HepG2 (cell line): ENCODE results near the gene SEPTIN12. TPM values are rescaled to one million over a fixed set of nuclear protein-coding genes. Genes with fewer than 3 reads are reported as not detected.

Experiments used
- ATAC-seq: fragments of 200-7000 bp; cut with Tn5 transposase; 3 replicates; pipeline ENCODE4 v1.9.1; 2020; ENCODE audit warnings: mild to moderate bottlenecking, moderate library complexity
- BruUV-seq: library from RNA; stranded (reverse); fragments of 400-500 nt; replicated peaks from 2 replicates; lab custom pipeline; 2021; lab: Mats Ljungman, UMichigan
- CTCF ChIA-PET: fragments of 300-600 bp; formaldehyde crosslinking; extraction: SDS; loops from one replicate; lab custom pipeline; 2021; ENCODE audit warnings: low total read pairs, inconsistent platforms, low intra/inter-chr PET ratio; lab: Yijun Ruan, JAX
- POLR2A ChIA-PET: fragments of 350-600 bp; sonication (Branson Sonifier 250); formaldehyde crosslinking; loops from one replicate; lab custom pipeline; 2020; ENCODE audit warnings: antibody characterized with exemption, inconsistent platforms; lab: Yijun Ruan, JAX
- DNase-seq: peaks from one replicate; pipeline ENCODE4 v3.0.0-alpha.2; 2015; ENCODE audit warnings: low spot score
- FAIRE-seq: peaks from 3 replicates; lab custom pipeline; 2011; peaks lifted over from hg19 to GRCh38; lab: Jason Lieb, UNC
- H2AFZ ChIP-seq: one replicate; pipeline ENCODE4 v1.6.1; 2011; ENCODE audit warnings: low read length, inconsistent platforms
- H3K27ac ChIP-seq: fragments of 300-600 bp; 3 replicates; pipeline ENCODE4 v1.8.0; 2011; ENCODE audit warnings: mixed run types, mild to moderate bottlenecking, mixed read lengths, low read length, inconsistent platforms; ENCODE audit not compliant: insufficient read depth; ENCODE audit errors: extremely low read length
- H3K27me3 ChIP-seq, 2 experiments: fragments of 200-600 bp in 1 of 2; 2 replicates in 1 of 2; 3 replicates in 1 of 2; pipeline versions ENCODE4 v1.6.0 to v1.8.0; 2011; ENCODE audit warnings: low read length in 2 of 2, mild to moderate bottlenecking in 2 of 2, moderate library complexity in 2 of 2, inconsistent platforms in 1 of 2; ENCODE audit not compliant: insufficient read depth in 2 of 2, control insufficient read depth in 1 of 2
- H3K36me3 ChIP-seq, 2 experiments: fragments of 200-600 bp in 1 of 2; replicated peaks in 1 of 2; 2 replicates in 1 of 2; 3 replicates in 1 of 2; pipeline versions ENCODE4 v1.5.1 to v1.8.0; 2011; ENCODE audit warnings: low read length in 2 of 2, inconsistent platforms in 1 of 2; ENCODE audit not compliant: insufficient read depth in 2 of 2, control insufficient read depth in 1 of 2
- H3K4me1 ChIP-seq: 2 replicates; pipeline ENCODE4 v1.5.1; 2012; ENCODE audit warnings: low read length, inconsistent platforms; ENCODE audit not compliant: insufficient read depth
- H3K4me2 ChIP-seq: 2 replicates; pipeline ENCODE4 v1.6.0; 2011; ENCODE audit warnings: low read depth, low read length, inconsistent platforms
- H3K4me3 ChIP-seq, 3 experiments: fragments of 200-600 bp in 1 of 3; sonication (generic), shearing (Covaris generic) in 1 of 3; replicated peaks in 1 of 3; 2 replicates each; pipeline ENCODE4 v1.5.1; 2011 to 2016; ENCODE audit warnings: low read length in 3 of 3, inconsistent platforms in 2 of 3, low read depth in 2 of 3, mild to moderate bottlenecking in 2 of 3, control low read depth in 1 of 3, mixed read lengths in 1 of 3; ENCODE audit not compliant: insufficient read depth in 1 of 3
- H3K79me2 ChIP-seq: one replicate; pipeline ENCODE4 v1.6.1; 2011; ENCODE audit warnings: low read length, inconsistent platforms; ENCODE audit not compliant: insufficient read depth
- H3K9ac ChIP-seq: 2 replicates; pipeline ENCODE4 v1.6.0; 2011; ENCODE audit warnings: mild to moderate bottlenecking, low read depth, low read length, inconsistent platforms; ENCODE audit not compliant: insufficient read depth
- H3K9me3 ChIP-seq: 2 replicates; pipeline ENCODE4 v1.5.1; 2012; ENCODE audit warnings: mild to moderate bottlenecking, low read length
- H4K20me1 ChIP-seq: 2 replicates; pipeline ENCODE4 v1.6.0; 2011; ENCODE audit warnings: inconsistent platforms, mild to moderate bottlenecking, low read length, moderate library complexity; ENCODE audit not compliant: insufficient read depth
- ATRX ChIP-seq: sonication (generic); formaldehyde crosslinking; IDR thresholded peaks from 2 replicates; pipeline ENCODE4 v1.4.0; 2020; ENCODE audit warnings: missing genetic modification reagents, borderline replicate concordance
- CENPT ChIP-seq: sonication (generic); formaldehyde crosslinking; IDR thresholded peaks from 2 replicates; pipeline ENCODE4 v1.8.0; 2022; ENCODE audit warnings: low read depth, mild to moderate bottlenecking, moderate library complexity, missing genetic modification reagents
- HDAC6 ChIP-seq: fragments of 200-600 bp; sonication (generic); IDR thresholded peaks from 2 replicates; pipeline ENCODE4 v1.7.0; 2017; ENCODE audit warnings: mild to moderate bottlenecking, antibody characterized with exemption, low read length, low read depth
- LCORL ChIP-seq, 2 experiments: fragments of 450-650 bp in 1 of 2; sonication (generic) in 1 of 2; formaldehyde crosslinking in 1 of 2; IDR thresholded peaks; 2 replicates each; pipeline versions ENCODE4 v1.5.0 to v1.6.1; 2017 to 2020; ENCODE audit warnings: antibody characterized with exemption in 1 of 2, missing genetic modification reagents in 1 of 2
- MED8 ChIP-seq: sonication (generic); formaldehyde crosslinking; IDR thresholded peaks from 2 replicates; pipeline ENCODE4 v1.8.1; 2023; ENCODE audit warnings: mild to moderate bottlenecking, missing genetic modification reagents; ENCODE audit not compliant: insufficient replicate concordance
- MTA1 ChIP-seq: sonication (generic); formaldehyde crosslinking; IDR thresholded peaks from 2 replicates; pipeline ENCODE4 v1.4.0; 2020; ENCODE audit warnings: missing genetic modification reagents, mild to moderate bottlenecking, borderline replicate concordance
- ZBTB8A ChIP-seq: sonication (generic); formaldehyde crosslinking; IDR thresholded peaks from 2 replicates; pipeline ENCODE4 v1.4.0; 2020; ENCODE audit warnings: mild to moderate bottlenecking, low read depth, missing genetic modification reagents, borderline replicate concordance
- ZNF101 ChIP-seq: sonication (generic); formaldehyde crosslinking; IDR thresholded peaks from 2 replicates; pipeline ENCODE4 v1.4.0; 2020; ENCODE audit warnings: mild to moderate bottlenecking, low read depth, missing genetic modification reagents, borderline replicate concordance
- ZNF224 ChIP-seq: sonication (generic); formaldehyde crosslinking; IDR thresholded peaks from 2 replicates; pipeline ENCODE4 v1.5.0; 2020; ENCODE audit warnings: mild to moderate bottlenecking, missing genetic modification reagents
- ZNF547 ChIP-seq: sonication (generic); formaldehyde crosslinking; IDR thresholded peaks from 2 replicates; pipeline ENCODE4 v1.5.1; 2020; ENCODE audit warnings: mild to moderate bottlenecking, missing genetic modification reagents
- ZNF552 ChIP-seq: sonication (generic); formaldehyde crosslinking; IDR thresholded peaks from 2 replicates; pipeline ENCODE4 v1.9.0; 2022; ENCODE audit warnings: missing genetic modification reagents, mild to moderate bottlenecking, borderline replicate concordance
- ZNF609 ChIP-seq: sonication (generic); formaldehyde crosslinking; IDR thresholded peaks from 2 replicates; pipeline ENCODE4 v1.4.0; 2020; ENCODE audit warnings: mild to moderate bottlenecking, missing genetic modification reagents, borderline replicate concordance
- ZNF746 ChIP-seq: sonication (generic); formaldehyde crosslinking; IDR thresholded peaks from 2 replicates; pipeline ENCODE4 v1.8.0; 2022; ENCODE audit warnings: mild to moderate bottlenecking, missing genetic modification reagents
- ZNF768 ChIP-seq: sonication (generic); formaldehyde crosslinking; IDR thresholded peaks from 2 replicates; pipeline ENCODE4 v1.4.0; 2020; ENCODE audit warnings: missing genetic modification reagents
- WGBS: methylation state at CpG from one replicate; pipeline ENCODE4 v1.1.6; 2017; ENCODE audit warnings: low lambda C conversion rate; 5-methylcytosine and 5-hydroxymethylcytosine counted together
- in situ Hi-C: cut with HindIII; loops from 2 replicates; pipeline ENCODE4 v1.10.0; 2017; ENCODE audit warnings: low pct_unique_long_range_greater_than_20kb; ENCODE audit not compliant: extremely low pct_ligation_motif_present
- intact Hi-C: fragments of 100-400 bp; cut with micrococcal nuclease; formaldehyde crosslinking; loops from one replicate; pipeline ENCODE4 v1.10.0; 2022; ENCODE audit not compliant: unreplicated experiment
- polyA plus RNA-seq, 8 experiments: library from polyadenylated mRNA; depleted of rRNA in 3 of 8; stranded (reverse) in 7 of 8; unstranded in 1 of 8; fragments of >200 nt; fragmentation: Illumina TruSeq in 4 of 8; extraction: Trizol in 4 of 8; gene quantifications; 2 replicates each; pipeline versions ENCODE4 v1.2.1 to v1.2.3, GENCODE V29; 2011 to 2016; ENCODE audit warnings: low read depth in 4 of 8, missing spikeins in 1 of 8, mixed read lengths in 1 of 8; ENCODE audit not compliant: insufficient read depth in 1 of 8
- total RNA-seq, 5 experiments: library from RNA; depleted of rRNA; stranded (reverse); fragments of >200 nt; fragmentation: Illumina TruSeq; extraction: Trizol; gene quantifications; 2 replicates each; pipeline ENCODE4 v1.2.3, GENCODE V29; 2016; ENCODE audit warnings: low read depth in 1 of 5
- TF ChIP-seq, protein P1 (sequence below): sonication (generic); formaldehyde crosslinking; IDR thresholded peaks from 2 replicates; pipeline ENCODE4 v1.8.0; 2022; ENCODE audit warnings: missing genetic modification reagents, mild to moderate bottlenecking, inconsistent platforms, borderline replicate concordance

The SEPTIN12 gene
- total and polyA plus RNA-seq, 2 of the 13 experiments (the other 11 are each of a cell fraction or from before 2014, with no cell fraction given), result 0.22 TPM; not detected in 1

GRCh38 chr16:4800290-4801041, 12.3 kb upstream of the SEPTIN12 start:
- peak; percentile 56 for DNase-seq
- in situ Hi-C loops, result no loop called here
- Histone ChIP-seq H3K9ac (peak overlapping the region; percentile 65), H3K4me3 (peak overlapping the region in 1 of 3 experiments; percentile 90; a peak in 3 of 6 replicates), H3K79me2 (no peaks in the 10 kb centered on the region), H4K20me1 (no peaks in the 10 kb centered on the region), H3K27me3 (no peaks in the 10 kb centered on the region), H3K4me2 (peak overlapping the region; percentile 93), H3K4me1 (peaks cover 24% of the 10 kb centered on the region), H2AFZ (no peak overlapping the region), H3K27ac (peak overlapping the region; percentile 41), H3K36me3 (peaks cover 0 to 22% of the 10 kb centered on the region in 2 experiments; a peak in 2 of 5 replicates), H3K9me3 (no peaks in the 10 kb centered on the region)
- intact Hi-C loops, result loop anchor here (5.0 kb wide), 1 partner anchor 68 kb away; the partner anchor contains the start of genes ANKS3 and DNAAF8
- POLR2A ChIA-PET, result interaction anchor here (1.0 to 3.7 kb wide), 2 partner anchors 11 to 66 kb away, joined by 3 to 17 read pairs; partner anchors contain the start of genes ANKS3, DNAAF8 and SEPTIN12
- 63% methylated on average over 10 of the region's 17 CpGs for WGBS
- BruUV-seq, result no TSS peak
- CTCF ChIA-PET, result no interaction called here
- ATAC-seq, result peak; percentile 45
- FAIRE-seq, result no peak
- TF ChIP-seq, protein P1, sequence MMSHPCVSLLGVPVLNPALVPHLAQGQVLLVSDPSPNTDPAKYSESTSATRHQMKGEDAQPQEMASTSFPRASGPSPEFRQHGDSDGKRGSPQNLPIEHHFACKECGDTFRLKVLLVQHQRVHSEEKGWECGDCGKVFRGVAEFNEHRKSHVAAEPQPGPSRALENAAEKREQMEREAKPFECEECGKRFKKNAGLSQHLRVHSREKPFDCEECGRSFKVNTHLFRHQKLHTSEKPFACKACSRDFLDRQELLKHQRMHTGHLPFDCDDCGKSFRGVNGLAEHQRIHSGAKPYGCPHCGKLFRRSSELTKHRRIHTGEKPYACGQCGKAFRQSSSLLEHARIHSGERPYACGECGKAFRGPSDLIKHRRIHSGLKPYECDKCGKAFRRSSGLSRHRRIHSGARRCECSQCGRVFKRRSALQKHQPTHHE, result no peak
- TF ChIP-seq MTA1 (CRISPR knock-in tag) (no peak), ZNF768 (CRISPR knock-in tag) (no peak), ZNF547 (CRISPR knock-in tag) (no peak), LCORL (IDR thresholded peaks at IDR 0.05) (no peak), LCORL (CRISPR knock-in tag; IDR thresholded peaks at IDR 0.05) (no peak), ZNF746 (no peak), ZNF224 (no peak), ZNF101 (CRISPR knock-in tag) (no peak), ZNF552 (CRISPR knock-in tag) (no peak), ZBTB8A (no peak), ZNF609 (no peak), HDAC6 (no peak), ATRX (CRISPR knock-in tag) (no peak), MED8 (CRISPR knock-in tag) (no peak), CENPT (no peak)
